ENCODE data around the gene RAB20.
"Not testable (repeated sequence)": the region's sequence is repeated elsewhere in the genome, so short reads cannot be mapped to it uniquely, and the experiment has no call there.

RAB20 gene

GRCh38 chr13:110561344-110562035, at the start of gene RAB20:
RAB20 (minus strand) TSS chr13:110561722; CDS start chr13:110561519, 203 bp downstream.
- DNase-seq = peak; percentile 90

- no peak for DNase-seq
Measured at GRCh38 chr13:110610955-110611595, 49.6 kb upstream of the RAB20 start.

DNA sequence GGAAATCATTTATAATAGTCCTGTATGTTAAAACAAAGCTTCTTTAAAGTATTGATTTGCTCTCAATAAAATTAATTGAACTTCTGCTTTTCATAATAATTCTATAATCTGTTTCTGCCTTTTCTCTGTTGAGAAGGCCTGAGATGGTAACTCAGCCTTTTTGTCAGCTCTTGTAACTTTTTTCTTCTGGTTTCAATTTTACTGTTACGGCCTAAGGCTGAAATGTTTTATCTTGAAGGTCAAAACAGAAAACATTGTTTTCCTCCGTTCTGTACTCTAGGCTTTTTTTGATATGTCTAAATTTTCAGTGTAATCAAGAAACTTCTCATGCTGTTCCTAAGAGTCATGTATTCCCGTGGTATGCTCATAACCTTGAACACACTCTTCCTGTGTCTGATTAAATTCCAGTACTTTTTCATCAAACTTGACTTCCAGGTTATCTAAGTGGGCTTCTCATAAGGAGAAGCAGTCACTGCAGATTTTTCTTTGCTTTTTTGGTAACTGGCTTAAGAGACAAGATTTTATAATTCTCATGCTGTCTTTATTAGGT, 46.2 kb upstream of the RAB20 start:
- DNase-seq = no peak

GRCh38 chr13:110606281-110606680, 44.8 kb upstream of the RAB20 start:
- DNase-seq = not testable (repeated sequence)

- DNase-seq = no peak
Measured at GRCh38 chr13:110605132-110605531, 43.6 kb upstream of the RAB20 start.

DNA sequence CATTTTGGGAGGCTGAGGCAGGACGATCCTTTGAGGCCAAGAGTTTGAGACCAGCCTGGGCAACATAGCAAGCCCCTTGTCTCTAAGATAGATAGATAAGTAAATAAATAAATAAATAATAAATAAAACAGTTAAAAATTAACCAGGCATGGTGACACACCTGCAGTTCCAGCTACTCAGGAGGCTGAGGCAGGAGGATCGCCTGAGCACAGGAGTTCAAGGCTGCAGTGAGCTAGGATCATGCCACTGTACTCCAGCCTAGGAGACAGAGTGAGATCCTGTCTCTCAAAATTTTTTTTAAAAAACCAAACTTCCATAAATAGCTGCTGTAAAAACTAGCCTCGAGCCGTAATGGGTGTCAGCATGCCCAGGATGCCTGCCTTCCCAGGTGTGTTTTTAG, 39.5 kb upstream of the RAB20 start:
- no peak for DNase-seq

GRCh38 chr13:110600261-110600819, 38.8 kb upstream of the RAB20 start:
- no peak for DNase-seq

DNA sequence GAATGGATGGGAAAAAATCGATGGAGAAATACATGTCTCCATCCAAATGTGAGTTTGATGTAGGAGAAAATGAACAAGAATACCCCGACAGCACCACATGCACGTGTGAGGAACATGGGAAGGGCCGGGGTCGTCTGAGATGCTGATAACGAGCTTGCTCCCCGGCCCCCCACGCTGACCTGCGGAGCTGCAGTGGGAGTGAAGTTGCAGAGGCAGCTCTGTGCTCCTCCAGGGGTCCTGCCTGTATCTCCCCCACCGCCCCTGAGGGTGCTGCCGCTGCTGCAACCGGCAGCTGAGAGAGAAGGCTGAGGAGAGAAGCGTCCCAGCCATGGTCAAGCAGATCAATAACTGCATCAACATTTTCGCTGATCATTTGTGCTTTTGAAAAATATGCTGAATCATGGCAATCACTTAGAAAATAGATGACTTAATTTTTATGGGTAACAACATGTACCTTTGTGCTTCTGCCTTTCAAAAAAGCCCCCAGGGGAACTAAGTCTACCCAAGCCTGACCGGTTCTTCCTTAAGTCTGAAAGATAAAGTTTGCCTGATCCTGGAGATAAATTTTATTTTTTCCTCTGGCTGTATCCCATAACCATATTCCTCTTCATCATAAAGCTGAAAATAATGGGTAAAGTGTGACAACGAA, 35.6 kb upstream of the RAB20 start:
- DNase-seq = no peak

GRCh38 chr13:110593430-110594130, 32.1 kb upstream of the RAB20 start:
- DNase-seq = no peak

DNA sequence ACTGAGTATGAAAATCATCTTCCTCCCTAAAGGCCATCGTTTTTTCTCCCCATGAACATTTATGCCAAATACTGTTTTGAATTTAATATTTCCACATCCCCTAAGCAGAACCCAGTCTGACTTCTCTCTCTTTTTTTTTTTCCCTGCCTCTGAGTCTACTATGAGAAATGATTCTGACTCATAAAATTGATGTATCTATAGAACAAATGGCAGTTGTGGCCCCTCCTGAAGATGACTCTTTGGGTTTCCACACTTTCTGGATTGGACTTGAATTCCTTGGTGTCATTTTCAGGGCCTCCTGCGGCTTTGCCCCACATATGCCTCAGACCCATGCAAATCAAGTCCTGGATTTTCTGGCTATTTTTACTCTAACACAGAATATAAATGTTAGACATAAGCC, 31.1 kb upstream of the RAB20 start:
- no peak for DNase-seq

DNA sequence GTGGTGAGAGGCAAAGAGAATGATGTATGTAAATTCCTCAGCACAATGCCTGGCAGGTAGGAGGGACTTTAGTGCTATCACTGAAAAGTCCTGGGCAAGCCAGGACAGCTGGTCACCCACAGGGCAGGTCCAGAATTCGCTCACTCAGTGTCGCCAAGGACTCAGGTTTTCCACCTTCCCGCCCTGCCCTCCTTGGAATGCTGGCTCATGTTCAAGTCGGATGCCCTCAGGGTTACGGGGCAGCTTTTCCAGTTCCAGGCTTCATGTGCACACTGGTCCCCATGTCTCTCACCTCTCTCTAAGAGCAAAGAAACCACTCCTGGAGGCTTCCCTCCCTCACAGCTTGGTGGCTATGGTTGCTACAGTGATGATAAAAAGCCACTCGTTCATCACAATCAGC, 29.1 kb upstream of the RAB20 start:
- no peak for DNase-seq

GRCh38 chr13:110589793-110590390, 28.4 kb upstream of the RAB20 start:
- no peak for DNase-seq

- DNase-seq = no peak
Measured at GRCh38 chr13:110583178-110583865, 21.8 kb upstream of the RAB20 start.

GRCh38 chr13:110582421-110582954, 21.0 kb upstream of the RAB20 start:
- DNase-seq = no peak

DNA sequence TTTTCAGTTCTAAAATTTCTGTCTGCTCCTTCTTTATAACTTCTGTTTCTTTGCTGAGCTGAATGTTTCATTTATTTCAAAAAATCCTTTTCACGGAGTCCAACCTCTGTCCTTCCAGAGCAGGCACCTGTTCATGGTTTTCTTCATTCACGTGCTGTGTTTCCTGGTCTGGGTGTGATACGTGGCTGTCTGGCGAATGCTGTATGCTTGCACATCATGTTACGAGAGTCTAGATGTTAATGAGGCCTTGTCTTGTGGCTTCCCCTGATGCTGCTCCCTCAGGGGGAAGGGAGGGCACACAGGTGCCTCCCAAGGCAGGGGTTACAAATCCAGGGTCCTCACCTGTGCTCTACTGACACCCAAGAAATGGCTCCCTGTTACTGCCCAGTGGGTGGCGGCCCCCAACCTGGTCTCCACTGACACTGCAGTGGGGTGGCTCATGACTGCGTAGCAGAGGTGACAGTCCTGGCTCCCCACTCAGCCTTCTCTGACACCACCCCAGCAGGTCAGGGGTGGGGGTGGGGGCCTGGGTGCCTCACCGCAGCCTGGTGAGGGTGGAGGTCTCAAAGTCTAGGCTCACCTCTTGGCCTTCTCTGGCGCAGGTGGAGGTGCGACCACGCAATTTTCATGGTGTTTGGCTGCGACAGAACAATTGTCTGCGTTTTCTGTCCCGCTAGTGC, 20.1 kb upstream of the RAB20 start:
- no peak for DNase-seq

DNA sequence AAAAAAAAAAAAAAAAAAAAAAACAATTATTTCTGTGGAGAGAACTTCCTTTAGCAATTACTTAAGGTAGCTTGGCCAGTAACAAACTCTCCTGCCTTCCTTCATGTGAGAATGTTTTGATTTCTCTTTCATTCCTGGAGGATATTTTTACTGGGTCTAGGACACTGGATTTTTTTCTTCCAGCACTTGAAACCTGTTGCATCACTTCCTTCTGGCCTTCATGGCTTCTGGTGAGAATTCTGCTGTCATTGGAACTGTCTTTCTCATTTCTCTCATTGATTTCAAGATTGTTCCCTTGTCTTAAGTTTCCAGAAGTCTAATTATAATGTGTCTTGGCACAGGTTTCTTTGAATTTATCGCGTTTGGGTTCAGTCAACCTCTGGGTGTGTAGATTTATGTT, 19.3 kb upstream of the RAB20 start:
- no peak for DNase-seq

- no peak for DNase-seq
Measured at GRCh38 chr13:110578363-110578762, 16.8 kb upstream of the RAB20 start.

DNA sequence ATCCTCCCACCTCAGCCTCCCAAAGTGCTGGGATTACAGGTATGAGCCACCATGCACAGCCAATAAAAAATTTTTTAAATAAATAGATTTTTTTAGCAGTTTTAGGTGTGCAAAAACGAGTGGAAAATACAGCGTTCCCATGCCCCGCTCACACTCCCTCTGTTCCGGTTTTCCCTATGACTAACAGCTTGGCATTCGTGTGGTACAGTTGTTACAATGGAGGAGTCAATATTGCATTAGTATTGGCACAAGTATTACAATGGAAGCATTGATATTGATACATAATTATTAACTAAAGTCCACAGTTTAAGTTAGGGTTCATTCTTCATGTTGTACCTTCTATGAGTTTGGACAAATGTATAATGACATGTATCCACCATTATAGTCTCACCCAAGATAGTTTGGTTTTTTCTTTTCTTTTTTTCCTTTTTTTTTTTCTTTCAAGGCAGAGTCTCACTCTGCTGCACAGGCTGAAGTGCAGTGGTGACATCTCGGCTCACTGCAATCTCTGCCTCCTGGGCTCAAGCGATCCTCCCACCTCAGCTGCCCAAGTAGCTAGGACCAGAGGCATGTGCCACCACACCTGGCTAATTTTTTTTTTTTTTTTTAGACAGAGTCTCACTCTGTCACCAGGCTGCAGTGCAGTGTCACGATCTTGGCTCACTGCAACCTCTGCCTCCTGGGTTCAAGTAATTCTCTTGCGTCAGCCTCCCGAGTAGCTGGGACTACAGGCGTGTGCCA, 15.4 kb upstream of the RAB20 start:
- no peak for DNase-seq

DNA sequence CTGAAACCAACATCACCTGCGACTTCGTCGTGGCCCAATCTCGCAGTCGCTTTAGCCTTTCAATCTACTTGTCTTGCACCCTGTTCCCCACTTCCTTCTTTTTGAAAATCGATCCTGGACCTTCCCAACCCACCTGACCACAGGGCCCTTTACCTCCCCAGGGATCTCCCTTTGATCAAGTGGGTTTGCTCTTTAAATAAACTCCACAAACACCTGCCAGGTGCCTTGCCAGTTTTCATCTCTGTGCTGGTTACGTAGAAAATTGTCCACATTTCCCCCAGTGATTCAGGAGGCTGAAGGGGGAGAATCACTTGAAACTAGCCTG, 14.5 kb upstream of the RAB20 start:
- DNase-seq = no peak

GRCh38 chr13:110575322-110576069, 14.0 kb upstream of the RAB20 start:
- DNase-seq = no peak

Measured in right hindlimb (tissue), 1 donor.